Adrenal gland (tissue), 12 donors: ENCODE data around the gene ERC1. TPM values are rescaled to one million over a fixed set of nuclear protein-coding genes. Genes with fewer than 3 reads are reported as not detected.

Source experiments
- DNase-seq, 7 donors: peaks; one replicate each; pipeline ENCODE4 v3.0.0-alpha.2; 2019 to 2020
- H3K27ac ChIP-seq, 5 donors: fragments of 200-600 bp; sonication (generic) in 4 of 5; 1 replicate in 3 of 5; 2 replicates in 2 of 5; pipeline versions ENCODE4 v1.5.1 to v1.8.0; 2016 to 2020; ENCODE audit warnings: mild to moderate bottlenecking in 1 of 5
- H3K27me3 ChIP-seq: fragments of 200-600 bp; 2 replicates; pipeline ENCODE4 v1.8.0; 2021
- H3K36me3 ChIP-seq, 2 donors: fragments of 200-600 bp; replicated peaks in 1 of 2; 1 replicate in 1 of 2; 2 replicates in 1 of 2; pipeline versions ENCODE4 v1.5.1 to v1.8.0; 2018 to 2022
- H3K4me1 ChIP-seq, 2 donors: fragments of 200-600 bp; replicated peaks in 1 of 2; 1 replicate in 1 of 2; 2 replicates in 1 of 2; pipeline versions ENCODE4 v1.5.1 to v1.8.0; 2018 to 2021
- H3K4me3 ChIP-seq, 4 donors: fragments of 200-600 bp; sonication (generic) in 3 of 4; one replicate each; pipeline ENCODE4 v1.5.1; 2016 to 2018
- H3K9me3 ChIP-seq, 3 donors: fragments of 200-600 bp; sonication (generic) in 1 of 3; replicated peaks in 1 of 3; 1 replicate in 2 of 3; 2 replicates in 1 of 3; pipeline versions ENCODE4 v1.5.1 to v1.8.0; 2016 to 2021
- POLR2A ChIP-seq, 2 donors: fragments of 450-650 bp; IDR thresholded peaks; one replicate each; pipeline ENCODE4 v1.6.1; 2017; ENCODE audit warnings: antibody characterized with exemption in 2 of 2, mild to moderate bottlenecking in 2 of 2, moderate library complexity in 1 of 2
- WGBS, 4 donors: extraction: QIAGEN DNeasy Blood & Tissue Kit in 2 of 4; methylation state at CpG; one replicate each; pipeline versions ENCODE4 v1.1.5 to v1.1.7; 2013 to 2017; 5-methylcytosine and 5-hydroxymethylcytosine counted together
- intact Hi-C, 2 donors: fragments of 100-400 bp; cut with DNase I; formaldehyde crosslinking; loops; one replicate each; pipeline versions ENCODE4 v1.14.1 to v1.15.0; 2022 to 2023
- polyA plus RNA-seq, 3 donors: library from polyadenylated mRNA; stranded (reverse); fragments of 200-250 nt in 2 of 3; fragments of 350-450 nt in 1 of 3; fragmentation: Illumina TruSeq in 1 of 3; extraction: RNeasy Lipid Tissue Mini Kit (QIAGEN cat#74804) in 1 of 3; gene quantifications; one replicate each; pipeline ENCODE4 v1.2.3, GENCODE V29; 2013 to 2014
- total RNA-seq, 9 donors: library from RNA; depleted of rRNA in 4 of 9; stranded (reverse); fragments of >200 nt in 4 of 9; fragments of 120-200 nt in 1 of 9; fragmentation: NEBNext Ultra II Directional in 1 of 9; extraction: Animal tissue kit (Norgen Biotek cat#: 25700) in 1 of 9; gene quantifications; one replicate each; pipeline versions ENCODE4 v1.1.0 to v1.2.4, GENCODE V29; 2013 to 2023
- TF ChIP-seq, protein P1 (sequence below), 6 experiments: fragments of 450-650 bp in 4 of 6; fragments of 200-600 bp in 2 of 6; sonication (generic) in 1 of 6; IDR thresholded peaks; 1 replicate in 5 of 6; 2 replicates in 1 of 6; pipeline versions ENCODE4 v1.5.1 to v1.8.0; 2016 to 2021; ENCODE audit warnings: antibody characterized with exemption in 6 of 6, mild to moderate bottlenecking in 2 of 6, moderate library complexity in 1 of 6
- donor health status: healthy with polysubstance abuse.
- donor health status: Bipolar disorder and iron deficiency.
- donor health status: DM: yes; HTN: yes; CAD: no.
- donor health status: DM: no; HTN: no; CAD: no.
- donor health status: DM: no; HTN: no; CAD: no.
- donor health status: DM: yes; HTN: yes; CAD: no.

Gene ERC1
- total and polyA plus RNA-seq, 12 donors, result 4.1 to 79.5 (median 40.2) TPM

DNA sequence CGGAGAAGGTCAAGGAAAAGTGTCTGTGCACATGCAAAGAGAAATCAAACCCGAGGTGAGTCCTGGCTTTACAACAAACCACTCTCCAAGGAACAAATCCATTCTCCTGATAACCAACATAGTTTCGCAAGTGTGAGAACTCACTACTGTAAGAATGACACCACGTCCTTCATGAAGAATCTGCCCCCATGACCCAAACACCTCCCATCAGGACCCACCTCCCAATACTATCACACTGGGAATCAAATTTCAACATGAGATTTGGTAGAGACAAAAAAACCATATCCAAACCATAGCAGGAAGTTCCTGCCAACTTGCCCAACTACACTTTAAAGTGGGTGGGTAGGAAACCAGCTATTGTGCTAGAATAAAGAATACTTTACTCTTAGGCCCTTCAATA is 2.4 kb upstream of the ERC1 start:
- H3K4me3 ChIP-seq, result no peak overlapping the region
- intact Hi-C loops, result no loop called here

DNA sequence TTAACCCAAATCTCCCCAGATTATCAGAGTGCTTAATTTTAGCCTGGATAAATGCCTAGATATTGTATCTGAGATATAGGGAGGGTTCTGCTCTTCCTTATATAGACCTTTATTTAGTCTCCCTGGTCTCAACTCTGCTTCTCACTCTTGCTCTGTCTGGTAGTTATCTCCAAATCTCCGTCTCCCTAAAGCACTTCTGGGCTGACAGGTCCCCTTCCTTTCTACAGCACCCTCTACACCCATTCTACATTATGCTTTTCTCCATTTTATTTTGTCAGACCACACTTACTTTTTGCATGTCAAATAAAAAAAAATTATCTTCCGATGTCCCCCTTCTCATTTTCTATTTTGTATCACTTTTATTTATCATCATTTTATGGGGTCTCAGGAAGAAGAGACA is 2.0 kb upstream of the ERC1 start:
- Histone ChIP-seq H3K4me1 (peaks cover 15 to 47% of the 10 kb centered on the region in 2 donors), H3K4me3 (no peak overlapping the region), H3K27ac (peak overlapping the region in 2 of 5 donors; percentile 91 to 100), H3K36me3 (no peaks in the 10 kb centered on the region), H3K27me3 (no peaks in the 10 kb centered on the region), H3K9me3 (no peaks in the 10 kb centered on the region)
- no peak for TF ChIP-seq POLR2A (IDR thresholded peaks at IDR 0.05)
- TF ChIP-seq, protein P1, sequence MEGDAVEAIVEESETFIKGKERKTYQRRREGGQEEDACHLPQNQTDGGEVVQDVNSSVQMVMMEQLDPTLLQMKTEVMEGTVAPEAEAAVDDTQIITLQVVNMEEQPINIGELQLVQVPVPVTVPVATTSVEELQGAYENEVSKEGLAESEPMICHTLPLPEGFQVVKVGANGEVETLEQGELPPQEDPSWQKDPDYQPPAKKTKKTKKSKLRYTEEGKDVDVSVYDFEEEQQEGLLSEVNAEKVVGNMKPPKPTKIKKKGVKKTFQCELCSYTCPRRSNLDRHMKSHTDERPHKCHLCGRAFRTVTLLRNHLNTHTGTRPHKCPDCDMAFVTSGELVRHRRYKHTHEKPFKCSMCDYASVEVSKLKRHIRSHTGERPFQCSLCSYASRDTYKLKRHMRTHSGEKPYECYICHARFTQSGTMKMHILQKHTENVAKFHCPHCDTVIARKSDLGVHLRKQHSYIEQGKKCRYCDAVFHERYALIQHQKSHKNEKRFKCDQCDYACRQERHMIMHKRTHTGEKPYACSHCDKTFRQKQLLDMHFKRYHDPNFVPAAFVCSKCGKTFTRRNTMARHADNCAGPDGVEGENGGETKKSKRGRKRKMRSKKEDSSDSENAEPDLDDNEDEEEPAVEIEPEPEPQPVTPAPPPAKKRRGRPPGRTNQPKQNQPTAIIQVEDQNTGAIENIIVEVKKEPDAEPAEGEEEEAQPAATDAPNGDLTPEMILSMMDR (IDR thresholded peaks at IDR 0.05), result no peak
- intact Hi-C loops, result no loop called here
- 68 to 80% (median 76%) methylated on average over 2 of the region's 2 CpGs for WGBS, 4 donors
- DNase-seq, result no peak

More for the DNA sequence above, 2.4 kb upstream of the ERC1 start:
- H3K36me3 ChIP-seq, result no peaks in the 10 kb centered on the region
- no peaks in the 10 kb centered on the region for H3K9me3 ChIP-seq
- TF ChIP-seq, protein P1 (IDR thresholded peaks at IDR 0.05), result no peak
- TF ChIP-seq POLR2A (IDR thresholded peaks at IDR 0.05), result no peak
- H3K4me1 ChIP-seq, result peaks cover 15 to 43% of the 10 kb centered on the region in 2 donors
- WGBS, 4 donors, result 64 to 73% (median 71%) methylated on average over 4 of the region's 4 CpGs
- H3K27ac ChIP-seq, result no peak overlapping the region
- no peaks in the 10 kb centered on the region for H3K27me3 ChIP-seq
- no peak for DNase-seq

DNA sequence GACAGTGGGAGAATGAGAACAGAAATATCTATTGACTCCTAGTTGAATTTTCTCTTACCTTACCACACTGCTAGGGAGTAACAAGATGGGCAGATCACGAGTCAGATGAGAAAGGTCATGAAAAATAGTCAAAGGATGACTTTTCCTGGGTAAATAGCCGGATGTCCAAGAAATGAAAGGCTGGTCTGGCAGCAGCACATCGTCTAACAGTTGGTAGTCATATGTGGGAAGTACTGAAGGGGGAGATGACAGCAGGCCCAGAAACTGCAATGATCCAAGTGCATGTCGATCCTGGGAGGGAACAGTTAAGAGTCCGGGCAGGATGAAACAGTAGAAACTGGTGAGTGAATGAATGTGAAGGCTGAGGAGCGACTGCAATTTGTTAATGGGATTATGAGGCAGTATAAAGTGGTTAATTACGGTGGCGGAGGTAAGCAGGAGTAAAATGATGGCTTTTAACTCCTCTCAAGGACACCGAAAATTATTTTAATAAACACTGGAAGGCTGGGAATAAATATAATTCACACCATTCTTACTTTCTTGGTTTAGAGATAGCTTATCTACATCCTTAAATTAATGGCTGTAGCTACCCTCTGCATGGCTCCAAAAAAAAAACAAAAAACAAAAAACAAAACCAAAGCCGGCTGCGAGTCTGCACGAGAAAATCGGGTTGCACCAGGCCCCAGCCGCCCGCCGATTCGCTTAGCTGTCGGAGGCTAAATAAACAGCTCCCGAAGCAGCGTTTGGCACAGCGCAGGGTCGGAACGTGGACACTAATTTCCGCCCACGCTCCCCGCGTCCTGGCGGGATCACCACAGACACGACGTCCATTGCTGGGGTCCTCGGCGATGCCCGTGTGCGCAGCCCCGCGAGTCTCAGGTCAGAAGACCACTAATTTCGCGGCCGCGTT is 1.0 kb upstream of the ERC1 start:
- Histone ChIP-seq H3K4me1 (peaks cover 15 to 52% of the 10 kb centered on the region in 2 donors), H3K4me3 (peak overlapping the region; percentile 37 to 73 (median 52)), H3K27me3 (no peaks in the 10 kb centered on the region), H3K36me3 (no peaks in the 10 kb centered on the region), H3K9me3 (no peaks in the 10 kb centered on the region), H3K27ac (peak overlapping the region; percentile 91 to 100 (median 99))
- intact Hi-C loops, result loop anchor here in 1 of 2 donors (10.0 kb wide), 1 partner anchor 85 kb away; no protein-coding TSS in a partner anchor
- peak; percentile 71 to 88 (median 81) for DNase-seq
- WGBS, 4 donors, result 1 to 3% (median 1%) methylated on average over 23 to 40 of the region's 40 CpGs
- TF ChIP-seq POLR2A (IDR thresholded peaks at IDR 0.05), result peak in 1 of 2 donors; percentile 31
- TF ChIP-seq, protein P1 (IDR thresholded peaks at IDR 0.05), result peak in 3 of 6 experiments; percentile 15 to 24 (median 23)
